B cell (primary cell): ENCODE results near the gene PVALEF. TPM values are rescaled to one million over a fixed set of nuclear protein-coding genes. Genes with fewer than 3 reads are reported as not detected.
A peak's percentile ranks its signal among the peaks of the same experiment; 100 is the strongest.

Experiments used
- polyA plus RNA-seq: library from polyadenylated mRNA; depleted of rRNA; stranded (reverse); fragments of >200 nt; gene quantifications from 2 replicates; pipeline ENCODE4 v1.2.3, GENCODE V29; 2012
- small RNA-seq: library from RNA; depleted of rRNA; stranded (forward); fragments of <200 nt; gene quantifications from one replicate; pipeline ENCODE3, GENCODE V24; 2012; ENCODE audit warnings: low replicate concordance, low read depth; ENCODE audit not compliant: insufficient read length
- total RNA-seq, 2 donors: library from RNA; stranded (reverse); fragments of 120-200 nt in 1 of 2; gene quantifications; 1 replicate in 1 of 2; 2 replicates in 1 of 2; pipeline versions ENCODE4 v1.2.3 to v1.2.4, GENCODE V29; 2013 to 2022

PVALEF gene
- total and polyA plus RNA-seq, 2 donors (not counting 1 experiment from before 2014, with no cell fraction given), result not detected

Small RNAs within 50 kb of the gene (small RNA-seq; reads per million reads assigned to genes)
- not detected for gene MIR1250
- gene MIR3065, result 3.6 reads per million, percentile 55 among the genes with 10 or more reads in this experiment
- gene MIR657, result not detected

Other genes with a start within 250 kb of the PVALEF start
- 43.0 and 46.2 TPM in 2 replicates for gene CHMP6, start 173.7 kb upstream of the PVALEF start, total RNA-seq
- gene CHMP6, start 173.7 kb upstream of the PVALEF start, polyA plus RNA-seq, result 13.3 and 21.2 TPM in 2 replicates
- gene BAIAP2, start 130.4 kb upstream of the PVALEF start, total RNA-seq, result 11.2 and 12.0 TPM in 2 replicates
- gene BAIAP2, start 130.4 kb upstream of the PVALEF start, polyA plus RNA-seq, result 1.3 and 2.0 TPM in 2 replicates
- gene AATK, start 714 bp downstream of the PVALEF start, total RNA-seq, result 0.70 and 1.7 TPM in 2 replicates
- 0.21 and 0.79 TPM in 2 replicates for gene AATK, start 714 bp downstream of the PVALEF start, polyA plus RNA-seq
- gene CEP131, start 57.5 kb downstream of the PVALEF start, total RNA-seq, result 18.8 and 19.3 TPM in 2 replicates
- 25.5 and 35.0 TPM in 2 replicates for gene CEP131, start 57.5 kb downstream of the PVALEF start, polyA plus RNA-seq
- gene TEPSIN, start 73.5 kb downstream of the PVALEF start, total RNA-seq, result 177 and 180 TPM in 2 replicates
- gene TEPSIN, start 73.5 kb downstream of the PVALEF start, polyA plus RNA-seq, result 246 and 273 TPM in 2 replicates
- 39.4 and 42.6 TPM in 2 replicates for gene NDUFAF8, start 73.8 kb downstream of the PVALEF start, total RNA-seq
- gene NDUFAF8, start 73.8 kb downstream of the PVALEF start, polyA plus RNA-seq, result 35.2 and 41.7 TPM in 2 replicates
- 104 and 116 TPM in 2 replicates for gene SLC38A10, start 129.8 kb downstream of the PVALEF start, total RNA-seq
- gene SLC38A10, start 129.8 kb downstream of the PVALEF start, polyA plus RNA-seq, result 69.0 and 76.1 TPM in 2 replicates
- 0.12 and 0.44 TPM in 2 replicates for gene BAHCC1, start 229.9 kb downstream of the PVALEF start, total RNA-seq
- gene BAHCC1, start 229.9 kb downstream of the PVALEF start, polyA plus RNA-seq, result 0.48 and 1.3 TPM in 2 replicates